GM18517 (cell line): ENCODE results near the gene EN2.

ENCODE experiments used
- ATAC-seq: cut with Tn5 transposase; IDR thresholded peaks from one replicate; pipeline ENCODE4 v1.9.1; 2021; ENCODE audit warnings: mild to moderate bottlenecking, moderate library complexity; ENCODE audit not compliant: unreplicated experiment

EN2 gene

GRCh38 chr7:155484483-155485399, 26.8 kb downstream of the EN2 start:
- ATAC-seq, result no peak

GRCh38 chr7:155486783-155487508, 29.0 kb downstream of the EN2 start:
- ATAC-seq, result no peak

GRCh38 chr7:155487509-155488482, 29.9 kb downstream of the EN2 start:
- no peak for ATAC-seq

GRCh38 chr7:155488483-155489127, 30.7 kb downstream of the EN2 start:
- ATAC-seq, result no peak

DNA sequence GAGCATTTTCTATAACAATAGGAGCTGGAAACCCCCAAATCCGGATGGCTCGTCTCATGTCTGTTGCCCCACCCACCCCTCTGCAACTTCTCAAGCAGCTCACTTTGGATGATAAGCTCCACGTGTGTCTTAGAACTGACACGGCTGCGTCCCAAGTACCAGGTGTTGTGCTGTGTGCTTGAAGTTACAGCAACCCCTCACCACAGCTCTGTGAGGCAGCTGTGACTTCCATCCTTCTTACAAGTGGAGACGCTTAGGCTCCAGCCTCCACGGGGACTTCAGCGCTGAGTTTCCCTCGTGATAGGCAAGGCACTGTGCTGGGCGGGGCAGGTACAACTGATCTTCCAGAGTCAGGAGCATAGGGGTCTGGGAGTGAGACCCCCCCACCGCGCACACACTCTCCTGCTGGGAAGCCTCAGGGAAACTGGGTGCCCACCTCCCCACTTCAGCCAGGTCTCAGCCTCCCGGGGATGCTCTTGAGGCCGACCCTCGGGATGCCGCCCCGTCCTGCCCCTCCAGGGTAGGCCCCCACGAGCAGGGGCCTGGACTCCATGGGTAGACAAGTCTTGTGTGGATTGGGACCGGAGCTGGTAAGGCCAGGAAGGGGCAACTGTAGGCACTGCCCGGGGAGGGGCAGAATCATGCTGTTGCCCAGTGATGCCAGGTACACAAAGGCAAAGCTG, 31.4 kb downstream of the EN2 start:
- no peak for ATAC-seq

GRCh38 chr7:155489862-155490696, 32.1 kb downstream of the EN2 start:
- peak; percentile 22 for ATAC-seq

DNA sequence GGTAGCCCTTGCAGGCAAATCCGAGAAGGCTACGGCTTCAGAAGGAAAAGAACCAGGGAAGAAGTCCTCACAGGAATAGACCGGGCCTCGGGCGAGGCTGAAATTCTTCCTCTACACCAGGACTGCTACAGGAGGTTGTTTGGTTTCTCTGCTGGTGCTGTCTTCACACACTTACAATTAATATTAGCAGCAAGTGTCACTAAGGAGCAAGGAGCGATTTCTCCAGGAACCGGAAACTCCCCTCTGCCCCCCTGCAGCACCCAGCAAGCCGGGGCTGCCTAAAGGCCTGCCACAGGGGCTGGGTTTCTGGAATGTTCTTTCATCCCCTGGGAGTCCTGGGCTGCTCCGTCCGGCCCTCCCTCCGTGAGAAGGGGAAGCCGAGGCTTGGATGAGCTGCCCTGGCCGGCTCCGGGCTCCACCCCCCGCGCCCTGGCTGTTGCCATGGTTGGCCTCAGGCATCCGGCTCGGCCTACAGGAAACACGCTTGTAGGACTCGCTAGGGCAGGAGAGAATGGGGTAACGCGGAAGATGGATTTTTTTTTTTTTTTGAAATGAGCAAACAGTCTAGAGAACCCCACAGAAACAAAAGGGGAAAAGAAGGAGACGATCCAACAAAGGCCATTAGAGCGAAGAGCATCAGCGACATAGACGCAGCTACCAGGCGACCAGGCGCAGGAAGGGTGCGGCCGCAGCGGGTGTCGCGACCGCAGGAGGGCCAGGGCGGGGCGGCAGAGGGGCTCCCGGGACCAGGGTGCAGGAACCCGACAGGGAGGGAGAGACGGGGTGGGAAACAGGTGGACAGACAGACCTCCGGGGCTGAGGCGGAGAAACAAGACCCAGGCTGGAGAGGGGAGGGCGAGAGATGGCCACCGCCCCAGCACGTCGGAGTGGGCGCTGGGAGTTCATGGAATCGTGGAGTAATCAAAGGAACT, 33.0 kb downstream of the EN2 start:
- peak; percentile 86 for ATAC-seq

DNA sequence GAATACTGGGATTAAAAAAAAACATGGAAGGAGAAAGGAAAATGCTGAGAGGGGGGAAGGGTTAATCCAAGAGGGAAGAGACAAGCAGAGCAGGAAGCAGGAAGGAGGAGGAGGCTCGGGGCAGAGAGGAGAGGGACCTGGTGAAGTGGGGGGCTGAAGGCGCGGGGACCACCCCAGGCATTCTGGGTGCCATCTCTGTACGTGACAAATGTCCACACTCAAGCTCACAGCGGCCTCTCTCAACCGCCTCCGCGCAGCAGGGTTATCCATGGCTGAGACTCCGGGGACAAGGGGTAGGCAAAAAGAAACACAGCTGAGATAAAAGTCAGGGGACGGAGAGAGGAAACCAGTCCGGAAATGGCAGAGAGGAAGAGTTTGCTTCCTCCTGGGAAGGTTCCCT, 33.9 kb downstream of the EN2 start:
- no peak for ATAC-seq

DNA sequence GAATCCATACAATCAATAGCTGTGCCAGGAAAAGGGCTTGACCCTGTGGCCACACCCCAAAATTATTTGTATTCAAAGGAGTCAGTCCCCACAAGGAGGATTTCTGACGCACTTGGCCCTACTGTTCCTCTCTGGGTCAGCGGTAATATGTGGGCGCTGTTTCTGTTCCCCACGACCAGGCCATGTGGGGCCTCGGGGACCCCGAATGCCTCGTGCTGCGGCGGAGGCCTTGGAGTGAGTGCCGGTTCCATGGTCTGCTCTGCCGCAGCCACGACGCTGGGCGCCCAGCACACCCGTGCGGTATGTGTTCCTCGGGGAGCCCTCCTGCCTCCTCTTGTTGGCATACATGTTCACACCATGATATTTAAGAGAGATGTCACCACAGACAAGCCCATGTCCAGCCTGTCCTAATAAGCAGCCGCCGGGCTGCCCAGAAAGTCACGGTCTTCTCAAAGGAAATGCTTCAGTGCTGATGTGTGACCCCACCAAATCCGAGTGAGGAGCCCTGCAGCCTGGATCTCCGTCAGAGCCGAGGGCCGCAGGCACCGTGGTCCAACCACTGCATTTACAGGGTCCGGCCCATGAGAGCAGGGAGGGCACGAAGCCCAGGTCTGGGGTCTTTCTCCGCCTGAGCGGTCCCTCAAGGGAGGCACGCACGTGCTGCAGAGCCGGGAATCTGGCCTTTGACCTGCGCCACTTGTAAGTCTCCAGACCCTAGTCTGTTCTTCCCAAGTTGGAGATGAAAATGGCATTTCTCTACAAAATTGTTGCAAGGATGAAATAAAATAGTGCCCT, 36.0 kb downstream of the EN2 start:
- no peak for ATAC-seq

- no peak for ATAC-seq
These were observed 36.6 kb downstream of the EN2 start for GRCh38 chr7:155494551-155494950.

GRCh38 chr7:155495440-155496248, 37.7 kb downstream of the EN2 start:
- ATAC-seq, result no peak

- no peak for ATAC-seq
These were observed 38.5 kb downstream of the EN2 start for GRCh38 chr7:155496267-155497005.

DNA sequence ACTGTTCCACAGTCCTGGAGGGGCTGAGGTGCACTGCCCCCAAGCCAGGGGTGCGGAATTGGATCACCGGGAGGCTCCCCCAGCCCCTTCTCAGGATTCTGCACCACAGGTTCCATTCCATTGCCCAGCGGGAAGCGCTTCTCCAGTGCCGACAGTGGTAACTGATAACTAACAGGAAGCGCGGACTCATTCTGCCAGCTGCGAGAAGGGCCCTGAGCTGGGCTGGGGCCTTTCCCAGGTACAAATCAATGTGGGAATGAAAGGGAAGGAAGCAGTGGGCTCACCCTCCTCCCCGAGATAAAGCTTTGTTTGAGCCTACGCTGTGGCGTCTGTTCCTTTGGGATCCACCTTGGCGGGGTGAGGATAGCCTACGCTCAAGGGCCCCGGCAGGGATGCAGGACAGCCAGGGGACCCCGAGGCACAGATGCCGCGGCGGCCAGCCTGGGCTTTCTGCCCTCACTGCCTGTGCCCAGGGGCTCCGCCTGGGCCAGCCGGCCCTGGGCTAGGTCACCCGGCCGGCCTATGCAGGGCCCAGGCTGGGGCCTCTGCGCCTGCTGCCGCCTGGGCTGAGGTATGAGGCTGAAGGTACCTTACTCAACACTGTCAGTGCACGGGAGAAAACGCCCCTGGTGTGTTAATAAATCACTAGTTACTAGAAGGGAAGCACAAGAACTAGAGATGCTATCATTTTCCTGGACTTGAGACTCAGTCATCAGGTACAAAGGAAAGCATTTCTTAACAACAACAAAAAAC, 39.4 kb downstream of the EN2 start:
- ATAC-seq, result no peak

- no peak for ATAC-seq
These were observed 47.5 kb downstream of the EN2 start for GRCh38 chr7:155505422-155505793.

GRCh38 chr7:155506854-155507337, 49.0 kb downstream of the EN2 start:
- no peak for ATAC-seq
